Stimulated activated CD8-positive, alpha-beta memory T cell treated with anti-CD3 and anti-CD28 coated beads, Interleukin-4, amount 100 ng/mL, for 1 hour (primary cell): ENCODE data around the gene PGA5.

Experiments used
- DNase-seq, 2 donors: peaks; one replicate each; pipeline ENCODE4 v3.0.0-alpha.2; 2020; ENCODE audit warnings: low read depth in 2 of 2, low spot score in 1 of 2

Gene PGA5

GRCh38 chr11:61266602-61267001 is 25.6 kb downstream of the PGA5 start:
- no peak for DNase-seq

- DNase-seq: no peak
These were observed 26.5 kb downstream of the PGA5 start for GRCh38 chr11:61267437-61267841.

GRCh38 chr11:61268588-61269250 is 27.7 kb downstream of the PGA5 start:
- DNase-seq: no peak

- no peak for DNase-seq
These were observed 29.5 kb downstream of the PGA5 start for GRCh38 chr11:61270354-61271076.

- DNase-seq: no peak
These were observed 31.8 kb downstream of the PGA5 start for GRCh38 chr11:61272731-61273130.

GRCh38 chr11:61273178-61274078 is 32.5 kb downstream of the PGA5 start:
- no peak for DNase-seq

- DNase-seq: no peak
These were observed 33.1 kb downstream of the PGA5 start for GRCh38 chr11:61274084-61274483.

- DNase-seq: no peak
These were observed 34.2 kb downstream of the PGA5 start for GRCh38 chr11:61275191-61275590.

GRCh38 chr11:61277186-61278000 is 36.4 kb downstream of the PGA5 start:
- no peak for DNase-seq

- no peak for DNase-seq
These were observed 37.1 kb downstream of the PGA5 start for GRCh38 chr11:61278001-61278470.

GRCh38 chr11:61279934-61280659 is 39.1 kb downstream of the PGA5 start:
- DNase-seq: no peak

GRCh38 chr11:61280883-61281580 is 40.1 kb downstream of the PGA5 start:
- DNase-seq: no peak

- no peak for DNase-seq
These were observed 40.7 kb downstream of the PGA5 start for GRCh38 chr11:61281581-61282250.

- no peak for DNase-seq
These were observed 42.6 kb downstream of the PGA5 start for GRCh38 chr11:61283613-61284012.

- no peak for DNase-seq
These were observed 46.5 kb downstream of the PGA5 start for GRCh38 chr11:61287338-61287977.

- DNase-seq: no peak
These were observed 50.1 kb downstream of the PGA5 start for GRCh38 chr11:61290905-61291690.

- DNase-seq: no peak
These were observed 51.4 kb downstream of the PGA5 start for GRCh38 chr11:61292356-61292755.
